Measurements from ENCODE around the gene CFAP410.

- TF ChIP-seq CTCF (IDR thresholded peaks at IDR 0.05) (no peak), POLR2A (IDR thresholded peaks at IDR 0.05) (no peak)
Observed at GRCh38 chr21:44310628-44311507, 28.3 kb downstream of the CFAP410 start.

Data from Peyer's patch (tissue), 4 donors.